A549 (cell line): ENCODE measurements around the gene XPO6.

Experiments used
- BHLHE40 ChIP-seq: IDR thresholded peaks from 2 replicates; pipeline ENCODE4 v1.6.1; 2012; ENCODE audit warnings: low read depth, low read length, inconsistent platforms
- CEBPB ChIP-seq, 2 experiments: fragments of >200 bp in 1 of 2; sonication (Bioruptor Twin) in 1 of 2; formaldehyde crosslinking in 1 of 2; IDR thresholded peaks; 2 replicates each; pipeline ENCODE4 v1.6.1; 2012 to 2016
- CHD2 ChIP-seq: fragments of 150-350 bp; IDR thresholded peaks from 2 replicates; pipeline ENCODE4 v1.6.1; 2014; ENCODE audit warnings: low read length; ENCODE audit not compliant: partially characterized antibody
- CTCF ChIP-seq: fragments of >200 bp; sonication (Bioruptor Twin); formaldehyde crosslinking; IDR thresholded peaks from 3 replicates; pipeline ENCODE4 v1.5.1; 2016
- E2F6 ChIP-seq: IDR thresholded peaks from 2 replicates; pipeline ENCODE4 v1.6.1; 2012; ENCODE audit warnings: low read depth, borderline replicate concordance
- EHF ChIP-seq: fragments of 250-450 bp; sonication (Bioruptor Pico); IDR thresholded peaks from 2 replicates; pipeline ENCODE4 v1.5.0; 2020; ENCODE audit warnings: mild to moderate bottlenecking
- HMGXB4 ChIP-seq: fragments of 250-450 bp; sonication (Bioruptor Pico); IDR thresholded peaks from 2 replicates; pipeline ENCODE4 v1.5.0; 2021; ENCODE audit warnings: mild to moderate bottlenecking, moderate library complexity, borderline replicate concordance
- POLR2A ChIP-seq: IDR thresholded peaks from 2 replicates; pipeline ENCODE4 v1.6.1; 2012; ENCODE audit warnings: mild to moderate bottlenecking, low read length
- RCOR1 ChIP-seq: fragments of 150-350 bp; IDR thresholded peaks from 2 replicates; pipeline ENCODE4 v1.6.1; 2014; ENCODE audit warnings: antibody characterized with exemption, low read length, low read depth
- RFX5 ChIP-seq: fragments of 450-650 bp; IDR thresholded peaks from 2 replicates; pipeline ENCODE4 v1.7.1; 2014; ENCODE audit warnings: antibody characterized with exemption, mild to moderate bottlenecking, moderate library complexity
- SMC3 ChIP-seq: fragments of >200 bp; sonication (Bioruptor Twin); formaldehyde crosslinking; IDR thresholded peaks from 3 replicates; pipeline ENCODE4 v1.6.1; 2018; ENCODE audit warnings: inconsistent platforms
- ZSCAN20 ChIP-seq: fragments of 250-450 bp; sonication (Bioruptor Pico); IDR thresholded peaks from 2 replicates; pipeline ENCODE4 v1.8.0; 2022; ENCODE audit warnings: mild to moderate bottlenecking, moderate library complexity

GRCh38 chr16:28058839-28059589, 152.8 kb downstream of the XPO6 start:
- TF ChIP-seq CTCF = no peak
- no peak for TF ChIP-seq E2F6
- no peak for TF ChIP-seq CHD2
- TF ChIP-seq HMGXB4 = no peak
- no peak for TF ChIP-seq POLR2A
- no peak for TF ChIP-seq EHF
- TF ChIP-seq BHLHE40 = no peak
- TF ChIP-seq ZSCAN20 (CRISPR knock-in tag) = no peak
- no peak for TF ChIP-seq RCOR1
- TF ChIP-seq SMC3 = no peak
- no peak for TF ChIP-seq CEBPB (IDR thresholded peaks at IDR 0.05)
- no peak for TF ChIP-seq RFX5
